ENCODE results near the gene TIMP4. TPM values are rescaled to one million over a fixed set of nuclear protein-coding genes. Genes with fewer than 3 reads are reported as not detected.

Gene TIMP4
- polyA plus RNA-seq, 2 of the 4 experiments (the other 2 are of a cell fraction), result 15.7 to 16.0 TPM

GRCh38 chr3:12175844-12176453 is 17.2 kb upstream of the TIMP4 start:
- TF ChIP-seq HEYL (CRISPR knock-in tag; IDR thresholded peaks at IDR 0.05) (no peak), RAD21 (conservative IDR thresholded peaks at IDR 0.05 in 1 of 2, IDR thresholded peaks at IDR 0.05 in 1 of 2) (peak; percentile 94), NFE2L2 (conservative IDR thresholded peaks at IDR 0.05; ENCODE audit: low read length) (no peak), JUNB (IDR thresholded peaks at IDR 0.05) (no peak), ATOH8 (CRISPR knock-in tag; IDR thresholded peaks at IDR 0.05; ENCODE audit: low read depth) (no peak), CBX8 (IDR thresholded peaks at IDR 0.05) (no peak), JUN (IDR thresholded peaks at IDR 0.05) (no peak), EP300 (IDR thresholded peaks at IDR 0.05) (no peak), HOXB13 (CRISPR knock-in tag; IDR thresholded peaks at IDR 0.05; ENCODE audit: low read depth) (no peak), CTCF (IDR thresholded peaks at IDR 0.05) (peak; percentile 85), BCL3 (IDR thresholded peaks at IDR 0.05) (no peak), PBX3 (IDR thresholded peaks at IDR 0.05) (no peak), RNF2 (IDR thresholded peaks at IDR 0.05; ENCODE audit: borderline replicate concordance, low read depth) (no peak), MAX (IDR thresholded peaks at IDR 0.05) (no peak), SREBF2 (IDR thresholded peaks at IDR 0.05) (no peak), CHD4 (IDR thresholded peaks at IDR 0.05; ENCODE audit: borderline replicate concordance) (no peak), GATA3 (IDR thresholded peaks at IDR 0.05; ENCODE audit: borderline replicate concordance) (no peak), POLR2AphosphoS2 (conservative IDR thresholded peaks at IDR 0.05; ENCODE audit: low read length) (no peak), SMC3 (IDR thresholded peaks at IDR 0.05) (peak; percentile 95), RARB (CRISPR knock-in tag; IDR thresholded peaks at IDR 0.05) (no peak), RFX5 (IDR thresholded peaks at IDR 0.05) (no peak), TP53 (CRISPR knock-in tag; IDR thresholded peaks at IDR 0.05) (no peak), BHLHE40 (IDR thresholded peaks at IDR 0.05; ENCODE audit: low read depth, low read length) (no peak), HES2 (IDR thresholded peaks at IDR 0.05) (no peak), USF2 (IDR thresholded peaks at IDR 0.05) (no peak)
- Histone ChIP-seq H3K9me3 (peaks cover 18% of the 10 kb centered on the region), H3K4me3 (no peak overlapping the region), H3K27ac (peak overlapping the region; percentile 33 to 51; a peak in 3 of 6 replicates), H3K4me1 (peaks cover 16% of the 10 kb centered on the region), H3K4me2 (no peak overlapping the region)
- DNase-seq (ENCODE audit: low read depth in 1 of 2, low spot score in 1 of 2), result peak; percentile 58 to 60
- ChIA-PET CTCF (interaction anchor here (0.5 to 32.2 kb wide), 36 partner anchors 9 to 566 kb away, joined by 3 to 976 read pairs (median 4); partner anchors contain the start of genes TIMP4 and TSEN2), POLR2A (interaction anchor here (0.8 to 1.7 kb wide), 3 partner anchors 17 to 41 kb away, joined by 3 to 5 read pairs (median 3); partner anchors contain the start of gene TIMP4)
- no peak for FAIRE-seq
- peak; percentile 96 to 98 for ATAC-seq
- WGBS (ENCODE audit: missing lambda C conversion rate), result 32% methylated on average over 3 of the region's 3 CpGs

All from A549 (cell line).